GM23338 (cell line): ENCODE measurements around the gene PCDHGA10. TPM values are rescaled to one million over a fixed set of nuclear protein-coding genes. Genes with fewer than 3 reads are reported as not detected.
"Not testable (repeated sequence)": the region's sequence is repeated elsewhere in the genome, so short reads cannot be mapped to it uniquely, and the experiment has no call there.

Experiments used
- ATAC-seq: fragments of 200-7000 bp; cut with Tn5 transposase; 3 replicates; pipeline ENCODE4 v1.9.1; 2020
- DNase-seq: peaks from one replicate; pipeline ENCODE4 v3.0.0-alpha.2; 2015; ENCODE audit warnings: low spot score
- H2AFZ ChIP-seq: fragments of 200-600 bp; sonication (generic); 2 replicates; pipeline ENCODE4 v1.8.0; 2016; ENCODE audit warnings: antibody characterized with exemption, mild to moderate bottlenecking, moderate library complexity
- H3F3A ChIP-seq: fragments of 200-600 bp; sonication (generic); replicated peaks from 2 replicates; pipeline ENCODE4 v1.8.0; 2017; ENCODE audit warnings: antibody characterized with exemption, mixed run types, low read depth
- H3K27ac ChIP-seq: fragments of 200-600 bp; sonication (generic); 2 replicates; pipeline ENCODE4 v1.6.1; 2016; ENCODE audit warnings: low read depth
- H3K27me3 ChIP-seq: fragments of 200-600 bp; sonication (generic); 2 replicates; pipeline ENCODE4 v1.8.0; 2016; ENCODE audit warnings: mild to moderate bottlenecking, mixed run types, moderate library complexity; ENCODE audit not compliant: insufficient read depth
- H3K36me3 ChIP-seq: fragments of 200-600 bp; sonication (generic); 2 replicates; pipeline ENCODE4 v1.8.0; 2016; ENCODE audit warnings: mild to moderate bottlenecking; ENCODE audit not compliant: insufficient read depth
- H3K4me1 ChIP-seq: fragments of 200-600 bp; sonication (generic); 2 replicates; pipeline ENCODE4 v1.8.0; 2016; ENCODE audit warnings: mild to moderate bottlenecking, moderate library complexity; ENCODE audit not compliant: insufficient read depth
- H3K4me2 ChIP-seq: fragments of 200-600 bp; sonication (generic); 2 replicates; pipeline ENCODE4 v1.7.1; 2017; ENCODE audit warnings: mixed run types
- H3K4me3 ChIP-seq: fragments of 200-600 bp; sonication (generic); 2 replicates; pipeline ENCODE4 v1.6.1; 2016; ENCODE audit warnings: mixed run types
- H3K79me2 ChIP-seq: fragments of 200-600 bp; sonication (generic); replicated peaks from 2 replicates; pipeline ENCODE4 v1.8.0; 2017; ENCODE audit warnings: mild to moderate bottlenecking; ENCODE audit not compliant: insufficient read depth
- H3K9me2 ChIP-seq: fragments of 200-600 bp; sonication (generic); 2 replicates; pipeline ENCODE4 v1.8.0; 2017; ENCODE audit not compliant: insufficient read depth
- H4K20me1 ChIP-seq: fragments of 200-600 bp; sonication (generic); replicated peaks from 2 replicates; pipeline ENCODE4 v1.8.0; 2017; ENCODE audit warnings: mild to moderate bottlenecking; ENCODE audit not compliant: insufficient read depth
- H3K27ac Mint-ChIP-seq: 2 replicates; pipeline ENCODE4 v1.8.0; 2020; ENCODE audit warnings: inconsistent platforms, mild to moderate bottlenecking, moderate library complexity, mixed read lengths
- H3K27me3 Mint-ChIP-seq: 3 replicates; pipeline ENCODE4 v1.8.0; 2022; ENCODE audit warnings: low read depth, mild to moderate bottlenecking, moderate library complexity, mixed read lengths, inconsistent platforms; ENCODE audit not compliant: insufficient read depth, poor library complexity
- H3K36me3 Mint-ChIP-seq: 3 replicates; pipeline ENCODE4 v1.8.0; 2021; ENCODE audit warnings: low read depth, mild to moderate bottlenecking, inconsistent platforms, moderate library complexity, mixed read lengths
- H3K4me1 Mint-ChIP-seq: 3 replicates; pipeline ENCODE4 v1.8.0; 2020; ENCODE audit warnings: mild to moderate bottlenecking, inconsistent platforms, mixed read lengths
- H3K4me3 Mint-ChIP-seq: 3 replicates; pipeline ENCODE4 v1.8.0; 2021; ENCODE audit warnings: moderate library complexity, mild to moderate bottlenecking, inconsistent platforms, mixed read lengths
- H3K9me3 Mint-ChIP-seq: 3 replicates; pipeline ENCODE4 v1.8.0; 2020; ENCODE audit warnings: moderate library complexity, mild to moderate bottlenecking, inconsistent platforms, mixed read lengths
- CREB1 ChIP-seq: fragments of 250-450 bp; sonication (Bioruptor Pico); IDR thresholded peaks from 2 replicates; pipeline ENCODE4 v1.5.0; 2020; ENCODE audit warnings: low read depth, mild to moderate bottlenecking, moderate library complexity
- JUNB ChIP-seq: IDR thresholded peaks from one replicate; pipeline ENCODE4 v1.6.1; 2016; ENCODE audit warnings: antibody characterized with exemption; ENCODE audit not compliant: unreplicated experiment
- NANOG ChIP-seq: IDR thresholded peaks from 2 replicates; pipeline ENCODE4 v1.6.1; 2016; ENCODE audit warnings: antibody characterized with exemption, borderline replicate concordance
- POLR2AphosphoS5 ChIP-seq: IDR thresholded peaks from 2 replicates; pipeline ENCODE4 v1.6.1; 2016; ENCODE audit warnings: antibody characterized with exemption, low read depth
- STAT1 ChIP-seq: IDR thresholded peaks from one replicate; pipeline ENCODE4 v1.6.1; 2016; ENCODE audit warnings: antibody characterized with exemption; ENCODE audit not compliant: unreplicated experiment
- ZNF114 ChIP-seq: fragments of 250-450 bp; sonication (Bioruptor Pico); IDR thresholded peaks from 2 replicates; pipeline ENCODE4 v1.5.0; 2020; ENCODE audit warnings: mild to moderate bottlenecking, moderate library complexity
- polyA plus RNA-seq: library from polyadenylated mRNA; unstranded; fragments of >200 nt; fragmentation: Nextera tagmentation; extraction: Ambion mirVana; gene quantifications from 2 replicates; pipeline ENCODE4 v1.2.1, GENCODE V29; 2016
- total RNA-seq: library from RNA; depleted of rRNA; stranded (reverse); fragments of >200 nt; shearing (Covaris generic); gene quantifications from 2 replicates; pipeline ENCODE4 v1.2.3, GENCODE V29; 2014
- TF ChIP-seq, protein P1 (sequence below), 2 experiments: fragments of 200-600 bp in 1 of 2; sonication (generic) in 1 of 2; conservative IDR thresholded peaks; 2 replicates each; pipeline versions ENCODE4 v1.5.1 to v1.6.1; 2016 to 2017; ENCODE audit warnings: antibody characterized with exemption in 2 of 2, low read depth in 2 of 2, mild to moderate bottlenecking in 2 of 2, moderate library complexity in 1 of 2
- TF ChIP-seq, protein P2 (sequence below): IDR thresholded peaks from 2 replicates; pipeline ENCODE4 v1.6.1; 2016; ENCODE audit warnings: antibody characterized with exemption

Gene PCDHGA10
- total and polyA plus RNA-seq, 2 experiments from 2014 or later, result 2.1 to 6.5 TPM

- not testable (repeated sequence) for H3K4me3 ChIP-seq, H3K27me3 Mint-ChIP-seq, H3K27me3 ChIP-seq, H3K9me2 ChIP-seq, H3F3A ChIP-seq, H3K4me2 ChIP-seq, H2AFZ ChIP-seq, H3K4me1 ChIP-seq, H3K79me2 ChIP-seq, H3K36me3 ChIP-seq, H4K20me1 ChIP-seq, H3K4me3 Mint-ChIP-seq, H3K4me1 Mint-ChIP-seq, H3K27ac ChIP-seq, ATAC-seq, H3K27ac Mint-ChIP-seq
- peak; percentile 34 for DNase-seq
- TF ChIP-seq, protein P1, sequence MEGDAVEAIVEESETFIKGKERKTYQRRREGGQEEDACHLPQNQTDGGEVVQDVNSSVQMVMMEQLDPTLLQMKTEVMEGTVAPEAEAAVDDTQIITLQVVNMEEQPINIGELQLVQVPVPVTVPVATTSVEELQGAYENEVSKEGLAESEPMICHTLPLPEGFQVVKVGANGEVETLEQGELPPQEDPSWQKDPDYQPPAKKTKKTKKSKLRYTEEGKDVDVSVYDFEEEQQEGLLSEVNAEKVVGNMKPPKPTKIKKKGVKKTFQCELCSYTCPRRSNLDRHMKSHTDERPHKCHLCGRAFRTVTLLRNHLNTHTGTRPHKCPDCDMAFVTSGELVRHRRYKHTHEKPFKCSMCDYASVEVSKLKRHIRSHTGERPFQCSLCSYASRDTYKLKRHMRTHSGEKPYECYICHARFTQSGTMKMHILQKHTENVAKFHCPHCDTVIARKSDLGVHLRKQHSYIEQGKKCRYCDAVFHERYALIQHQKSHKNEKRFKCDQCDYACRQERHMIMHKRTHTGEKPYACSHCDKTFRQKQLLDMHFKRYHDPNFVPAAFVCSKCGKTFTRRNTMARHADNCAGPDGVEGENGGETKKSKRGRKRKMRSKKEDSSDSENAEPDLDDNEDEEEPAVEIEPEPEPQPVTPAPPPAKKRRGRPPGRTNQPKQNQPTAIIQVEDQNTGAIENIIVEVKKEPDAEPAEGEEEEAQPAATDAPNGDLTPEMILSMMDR (conservative IDR thresholded peaks at IDR 0.05; ENCODE audit: low read depth in 2 of 2), result peak; percentile 50 to 51
- H3K36me3 Mint-ChIP-seq, result peaks cover 60% of the 10 kb centered on the region
- peaks cover 64% of the 10 kb centered on the region for H3K9me3 Mint-ChIP-seq
Measured at GRCh38 chr5:141375444-141376155, 37.2 kb upstream of the PCDHGA10 start.

DNA sequence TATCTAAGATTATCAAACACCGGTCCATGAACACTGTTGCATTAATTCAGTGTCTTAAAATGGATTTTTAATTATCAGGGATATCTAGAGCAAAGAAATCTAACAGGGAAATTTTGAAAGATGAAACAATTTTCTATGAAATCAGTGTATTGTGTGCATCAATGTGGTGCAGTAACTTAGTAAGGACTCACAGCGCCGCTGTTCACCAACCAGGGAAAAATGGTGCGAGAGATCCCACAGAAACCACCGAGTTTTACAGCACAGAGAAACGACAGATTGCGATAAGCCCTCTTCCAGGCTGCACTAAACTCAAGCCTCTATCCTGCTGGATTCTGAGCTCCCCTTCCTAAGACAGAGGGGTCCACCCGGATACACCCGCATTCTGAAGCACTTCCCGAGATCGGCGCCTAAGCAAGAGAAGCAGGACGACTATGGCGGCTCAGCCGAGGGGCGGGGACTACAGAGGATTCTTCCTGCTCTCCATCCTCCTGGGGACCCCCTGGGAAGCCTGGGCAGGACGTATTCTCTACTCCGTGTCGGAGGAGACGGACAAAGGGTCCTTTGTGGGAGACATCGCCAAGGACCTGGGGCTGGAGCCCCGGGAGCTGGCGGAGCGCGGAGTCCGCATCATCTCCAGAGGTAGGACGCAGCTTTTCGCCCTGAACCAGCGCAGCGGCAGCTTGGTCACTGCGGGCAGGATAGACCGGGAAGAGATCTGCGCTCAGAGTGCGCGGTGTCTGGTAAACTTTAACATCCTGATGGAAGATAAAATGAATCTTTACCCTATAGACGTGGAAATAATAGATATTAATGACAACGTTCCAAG lies 30.1 kb upstream of the PCDHGA10 start, which contains the start of gene PCDHGA7:
Gene PCDHGA7 (plus strand): TSS at position 274 of the 826 bp plus-strand sequence. CDS start 158 bp downstream, at position 432.
- H3K27ac ChIP-seq, result no peak within 1 kb of the TSS
- no peaks in the 10 kb centered on the region for H3K36me3 ChIP-seq
- Mint-ChIP-seq H3K36me3 (peaks cover 44% of the 10 kb centered on the region), H3K27ac (peak within 1 kb of the TSS; percentile 90), H3K9me3 (peaks cover 58% of the 10 kb centered on the region), H3K4me3 (peak within 1 kb of the TSS; percentile 85), H3K27me3 (peaks cover 10% of the 10 kb centered on the region), H3K4me1 (no peaks in the 10 kb centered on the region)
- H3K9me2 ChIP-seq, result no peaks in the 10 kb centered on the region
- no peaks in the 10 kb centered on the region for H3K79me2 ChIP-seq
- no peaks in the 10 kb centered on the region for H3K4me1 ChIP-seq
- no peak for DNase-seq
- H4K20me1 ChIP-seq, result no peaks in the 10 kb centered on the region
- H3K4me3 ChIP-seq, result no peak within 1 kb of the TSS
- no peaks in the 10 kb centered on the region for H3F3A ChIP-seq
- H3K4me2 ChIP-seq, result no peak within 1 kb of the TSS
- H3K27me3 ChIP-seq, result no peaks in the 10 kb centered on the region
- peak; percentile 73 for ATAC-seq
- no peak for TF ChIP-seq ZNF114 (CRISPR knock-in tag)
- no peak for TF ChIP-seq JUNB
- no peak for TF ChIP-seq STAT1
- TF ChIP-seq, protein P2, sequence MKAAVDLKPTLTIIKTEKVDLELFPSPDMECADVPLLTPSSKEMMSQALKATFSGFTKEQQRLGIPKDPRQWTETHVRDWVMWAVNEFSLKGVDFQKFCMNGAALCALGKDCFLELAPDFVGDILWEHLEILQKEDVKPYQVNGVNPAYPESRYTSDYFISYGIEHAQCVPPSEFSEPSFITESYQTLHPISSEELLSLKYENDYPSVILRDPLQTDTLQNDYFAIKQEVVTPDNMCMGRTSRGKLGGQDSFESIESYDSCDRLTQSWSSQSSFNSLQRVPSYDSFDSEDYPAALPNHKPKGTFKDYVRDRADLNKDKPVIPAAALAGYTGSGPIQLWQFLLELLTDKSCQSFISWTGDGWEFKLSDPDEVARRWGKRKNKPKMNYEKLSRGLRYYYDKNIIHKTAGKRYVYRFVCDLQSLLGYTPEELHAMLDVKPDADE, result no peak
- no peak for TF ChIP-seq POLR2AphosphoS5
- TF ChIP-seq NANOG, result no peak
- no peak for TF ChIP-seq CREB1 (CRISPR knock-in tag)
- no peak within 1 kb of the TSS for H2AFZ ChIP-seq
